CD4-positive, alpha-beta T cell treated with Interleukin-1 beta for 1 hour (primary cell): ENCODE measurements around the gene PLPPR3.

Experiments
- DNase-seq, 2 donors: peaks; one replicate each; pipeline ENCODE4 v3.0.0-alpha.2; 2020 to 2022

PLPPR3 gene

GRCh38 chr19:795073-795611 lies 26.6 kb downstream of the PLPPR3 start:
- no peak for DNase-seq

DNA sequence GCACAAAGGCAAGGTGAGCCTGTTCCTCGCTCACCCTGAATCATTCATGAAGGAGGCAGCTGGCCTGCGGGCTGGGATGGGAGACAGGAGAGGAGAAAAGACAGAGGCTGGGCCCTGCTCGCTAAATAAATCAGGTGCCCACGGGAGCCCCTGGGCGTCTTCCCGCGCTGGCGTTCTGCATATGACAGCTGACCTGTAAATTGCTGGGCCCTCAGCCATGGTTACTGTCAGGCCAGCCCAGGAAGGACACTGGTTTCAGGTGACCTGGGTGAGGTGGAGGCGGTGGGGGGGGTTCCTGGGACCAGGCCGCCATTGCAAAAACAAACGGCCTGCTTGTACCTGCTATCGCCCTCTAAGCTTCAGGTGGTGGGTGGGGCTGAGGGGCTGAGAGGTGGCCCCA lies 27.9 kb downstream of the PLPPR3 start:
- DNase-seq, result no peak

DNA sequence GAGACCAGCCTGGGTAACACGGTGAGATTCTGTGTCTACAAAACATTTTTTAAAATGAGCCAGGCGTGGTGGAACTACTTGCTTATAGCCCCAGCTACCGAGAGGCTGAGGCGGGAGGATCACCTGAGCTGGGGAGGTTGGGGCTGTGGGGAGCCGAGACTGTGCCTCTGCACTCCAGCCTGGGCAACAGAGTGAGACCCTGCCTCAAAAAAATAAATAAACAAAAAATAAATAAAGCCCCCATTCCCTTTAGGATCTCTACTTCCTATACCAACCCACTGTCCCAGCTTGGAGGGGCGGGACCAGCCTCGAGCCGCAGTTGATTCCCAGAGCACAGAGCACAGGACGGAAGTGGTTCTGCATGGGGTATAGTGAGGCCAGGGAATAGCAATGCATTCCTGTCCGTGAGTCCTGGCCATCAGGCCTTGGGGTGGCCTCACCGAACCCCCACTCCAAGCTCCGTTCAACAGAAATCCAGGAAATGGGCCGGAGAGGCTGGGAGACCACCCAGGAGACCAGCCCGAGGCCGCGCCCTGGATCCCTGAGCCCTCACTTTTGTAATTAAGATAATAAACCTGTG lies 29.4 kb downstream of the PLPPR3 start:
- DNase-seq, result no peak

- no peak for DNase-seq
Measured at GRCh38 chr19:791567-792305, 30.0 kb downstream of the PLPPR3 start.

DNA sequence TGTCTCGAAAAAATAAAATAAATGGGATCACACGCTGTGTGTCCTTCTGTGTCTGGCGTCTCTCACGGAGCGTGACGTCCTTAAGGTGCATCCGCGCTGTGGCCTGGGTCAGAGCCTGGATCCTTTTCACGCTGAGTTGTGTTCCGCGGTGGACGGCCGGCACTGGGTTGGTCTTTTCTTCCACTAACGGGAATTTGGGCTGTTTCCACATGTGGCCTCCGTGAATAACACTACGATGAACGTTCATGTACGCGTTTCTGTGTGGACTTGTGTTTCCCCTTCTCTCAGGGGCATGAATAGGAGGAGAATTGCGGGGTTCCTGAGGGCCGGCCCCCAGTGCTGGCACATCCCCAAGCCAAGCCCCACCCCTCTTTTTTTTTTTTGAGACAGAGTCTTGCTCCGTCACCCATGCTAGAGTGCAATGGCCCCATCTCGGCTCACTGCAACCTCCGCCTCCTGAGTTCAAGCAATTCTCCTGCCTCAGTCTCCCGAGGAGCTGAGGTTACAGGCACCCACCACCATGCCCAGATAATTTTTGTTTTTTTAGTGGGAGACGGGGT lies 30.7 kb downstream of the PLPPR3 start:
- DNase-seq, result no peak

GRCh38 chr19:789701-790060 lies 32.1 kb downstream of the PLPPR3 start:
- no peak for DNase-seq

DNA sequence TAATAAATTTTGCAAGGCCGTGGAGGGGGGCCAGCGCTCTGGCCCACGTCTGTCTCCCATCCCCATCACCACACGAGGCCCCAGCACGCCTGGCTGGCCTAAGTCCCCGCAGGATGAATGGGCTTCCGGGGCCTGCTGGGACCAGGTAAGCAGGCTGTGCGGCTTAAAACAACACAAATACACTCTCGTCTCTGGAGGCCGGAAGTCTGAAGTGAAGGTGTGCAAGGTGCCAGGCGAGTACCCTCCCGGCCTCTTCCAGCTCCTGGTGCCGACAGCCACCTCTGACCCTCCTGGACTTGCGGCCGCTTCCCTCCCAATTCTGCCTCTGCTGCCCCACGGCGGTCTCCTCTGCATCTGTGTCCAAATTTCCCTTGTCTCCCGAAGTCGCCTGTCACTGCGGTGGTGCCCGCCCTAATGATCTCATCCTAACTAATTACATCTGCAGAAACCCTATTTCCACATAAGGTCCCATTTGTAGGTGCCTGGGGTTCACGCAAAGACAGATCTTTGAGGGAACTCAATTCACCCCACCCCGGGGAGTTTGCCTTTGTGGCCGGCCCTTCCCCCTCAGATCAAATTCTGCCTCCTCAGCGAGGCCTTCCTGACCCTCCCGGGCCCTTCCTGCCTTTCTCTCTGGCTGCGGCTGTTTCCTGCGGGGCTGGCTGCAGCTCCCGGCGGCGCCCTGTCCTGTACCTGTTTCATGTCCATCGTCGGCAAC lies 32.6 kb downstream of the PLPPR3 start:
- no peak for DNase-seq

- DNase-seq, result no peak
Measured at GRCh38 chr19:788686-788982, 33.1 kb downstream of the PLPPR3 start.

GRCh38 chr19:787536-787935 lies 34.2 kb downstream of the PLPPR3 start:
- no peak for DNase-seq

DNA sequence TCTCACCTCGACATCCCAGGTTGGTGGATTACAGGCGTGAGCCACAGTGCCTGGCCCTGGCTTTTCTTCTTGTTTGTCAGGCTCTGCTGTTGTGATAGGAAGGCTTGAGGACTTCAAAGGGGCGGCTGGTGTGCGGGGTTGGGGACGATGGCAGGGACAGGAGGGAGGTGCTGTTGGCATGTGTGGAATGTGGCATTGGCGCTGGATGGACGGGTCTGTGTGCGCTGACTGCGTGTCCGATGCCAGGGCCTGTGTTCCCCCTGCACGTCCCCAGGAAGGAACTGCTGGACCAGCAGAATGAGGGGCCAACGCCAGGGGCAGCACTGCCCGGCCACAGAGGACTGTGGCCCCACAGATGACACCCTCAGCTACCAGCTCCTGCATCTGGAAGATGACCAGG lies 37.2 kb downstream of the PLPPR3 start:
- DNase-seq, result no peak

- DNase-seq, result no peak
Measured at GRCh38 chr19:782878-783668, 38.7 kb downstream of the PLPPR3 start.

- DNase-seq, result no peak
Measured at GRCh38 chr19:782185-782877, 39.4 kb downstream of the PLPPR3 start.

DNA sequence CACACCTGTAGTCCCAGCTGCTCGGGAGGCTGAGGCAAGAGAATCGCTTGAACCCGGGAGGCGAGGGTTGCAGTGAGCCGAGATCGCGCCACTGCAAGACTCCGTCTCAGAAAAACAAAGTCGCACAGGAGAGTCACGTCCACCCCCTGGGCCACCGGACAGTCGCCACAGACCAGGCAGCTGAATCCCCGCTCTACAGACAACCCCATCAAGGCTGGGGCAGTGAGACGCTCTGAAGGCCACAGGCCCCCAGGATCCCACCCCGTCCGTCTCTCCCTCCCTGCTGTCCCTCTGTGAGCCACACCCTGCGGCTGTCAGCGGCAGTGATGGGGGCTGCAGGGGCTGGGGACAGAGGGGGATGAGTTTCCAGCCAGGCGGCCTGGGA lies 40.0 kb downstream of the PLPPR3 start:
- DNase-seq, result no peak

GRCh38 chr19:780935-781334 lies 40.8 kb downstream of the PLPPR3 start:
- no peak for DNase-seq

DNA sequence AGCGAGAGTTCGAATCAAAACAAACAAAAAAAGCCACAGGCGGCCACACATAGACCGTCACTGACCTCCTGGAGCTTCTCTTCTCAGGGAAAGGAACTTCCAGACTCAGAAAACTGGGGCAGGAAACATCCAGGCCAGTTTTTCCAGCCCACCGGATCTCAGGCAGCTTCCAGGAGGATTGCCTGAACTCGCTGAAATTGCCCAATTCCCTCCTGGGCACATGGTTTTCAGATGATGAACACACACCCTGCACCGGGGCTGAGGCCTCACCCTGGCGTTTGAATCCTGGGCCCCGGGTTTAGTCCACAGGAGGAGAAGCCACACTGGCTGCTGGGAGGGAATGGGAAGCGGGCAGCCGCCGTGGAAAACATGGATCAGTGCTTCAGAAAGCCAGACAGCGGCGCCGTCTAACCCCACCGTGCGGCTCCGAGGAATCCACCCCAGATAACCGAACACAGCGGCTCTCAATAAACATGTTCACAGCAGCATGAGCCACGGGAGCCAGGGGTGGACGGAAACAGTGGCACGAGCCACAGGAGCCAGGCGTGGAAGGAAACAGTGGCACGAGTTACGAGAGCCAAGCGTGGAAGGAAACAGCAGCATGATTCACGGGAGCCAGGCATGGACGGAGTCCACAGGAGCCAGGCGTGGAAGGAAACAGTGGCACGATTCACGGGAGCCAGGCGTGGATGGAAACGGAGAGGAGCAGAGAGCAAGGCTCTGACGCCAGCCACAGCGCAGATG lies 42.7 kb downstream of the PLPPR3 start:
- DNase-seq, result no peak

- no peak for DNase-seq
Measured at GRCh38 chr19:776549-776948, 45.2 kb downstream of the PLPPR3 start.

- DNase-seq, result no peak
Measured at GRCh38 chr19:772730-773436, 48.9 kb downstream of the PLPPR3 start.

GRCh38 chr19:772063-772462 lies 49.7 kb downstream of the PLPPR3 start:
- no peak for DNase-seq

DNA sequence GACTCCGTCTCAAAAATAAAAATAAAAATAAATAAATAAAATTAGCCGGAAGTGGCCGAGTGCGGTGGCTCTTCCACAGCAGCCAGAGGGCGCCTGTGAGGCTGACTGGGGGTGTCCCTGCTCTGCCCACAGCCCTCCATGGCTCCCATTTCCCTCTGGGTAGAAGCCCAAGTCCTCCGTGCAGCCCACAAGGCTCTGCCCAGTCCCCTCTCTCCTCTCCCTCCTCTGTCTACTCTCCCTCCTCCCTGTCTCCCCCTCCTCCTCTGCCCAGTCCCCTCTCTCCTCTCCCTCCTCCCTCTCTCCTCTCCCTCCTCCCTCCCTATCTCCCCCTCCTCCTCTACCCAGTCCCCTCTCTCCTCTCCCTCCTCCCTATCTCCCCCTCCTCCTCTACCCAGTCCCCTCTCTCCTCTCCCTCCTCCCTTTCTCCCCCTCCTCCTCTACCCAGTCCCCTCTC lies 50.4 kb downstream of the PLPPR3 start:
- DNase-seq, result peak; percentile 34 to 41

GRCh38 chr19:769616-770015 lies 52.1 kb downstream of the PLPPR3 start:
- no peak for DNase-seq

GRCh38 chr19:768424-768823 lies 53.3 kb downstream of the PLPPR3 start:
- DNase-seq, result no peak
